Right ventricle myocardium superior (tissue), 1 donor: ENCODE results near the gene TMCC3. TPM values are rescaled to one million over a fixed set of nuclear protein-coding genes. Genes with fewer than 3 reads are reported as not detected.

Experiments used
- ATAC-seq: fragments of 200-7000 bp; cut with Tn5 transposase; one replicate; pipeline ENCODE4 v1.9.1; 2020; ENCODE audit warnings: mild to moderate bottlenecking; ENCODE audit not compliant: poor library complexity
- DNase-seq: peaks from one replicate; pipeline ENCODE4 v3.0.0-alpha.2; 2020
- intact Hi-C: fragments of 100-400 bp; cut with DNase I; formaldehyde crosslinking; loops from one replicate; pipeline ENCODE4 v1.11.2; 2022
- total RNA-seq: library from RNA; stranded (reverse); fragmentation: NEBNext Ultra II Directional; extraction: Animal tissue kit (Norgen Biotek cat#: 25700); gene quantifications from one replicate; pipeline ENCODE4 v1.2.1, GENCODE V29; 2021
- donor health status: DM: no; HTN: yes; CAD: no; lungs with severe emphysema.

TMCC3 gene
- total RNA-seq, 1 donor from 2014 or later, result 1.5 TPM

GRCh38 chr12:94641283-94641682, 9.1 kb downstream of the TMCC3 start:
- DNase-seq, result no peak
- no peak for ATAC-seq
- intact Hi-C loops, result no loop called here

DNA sequence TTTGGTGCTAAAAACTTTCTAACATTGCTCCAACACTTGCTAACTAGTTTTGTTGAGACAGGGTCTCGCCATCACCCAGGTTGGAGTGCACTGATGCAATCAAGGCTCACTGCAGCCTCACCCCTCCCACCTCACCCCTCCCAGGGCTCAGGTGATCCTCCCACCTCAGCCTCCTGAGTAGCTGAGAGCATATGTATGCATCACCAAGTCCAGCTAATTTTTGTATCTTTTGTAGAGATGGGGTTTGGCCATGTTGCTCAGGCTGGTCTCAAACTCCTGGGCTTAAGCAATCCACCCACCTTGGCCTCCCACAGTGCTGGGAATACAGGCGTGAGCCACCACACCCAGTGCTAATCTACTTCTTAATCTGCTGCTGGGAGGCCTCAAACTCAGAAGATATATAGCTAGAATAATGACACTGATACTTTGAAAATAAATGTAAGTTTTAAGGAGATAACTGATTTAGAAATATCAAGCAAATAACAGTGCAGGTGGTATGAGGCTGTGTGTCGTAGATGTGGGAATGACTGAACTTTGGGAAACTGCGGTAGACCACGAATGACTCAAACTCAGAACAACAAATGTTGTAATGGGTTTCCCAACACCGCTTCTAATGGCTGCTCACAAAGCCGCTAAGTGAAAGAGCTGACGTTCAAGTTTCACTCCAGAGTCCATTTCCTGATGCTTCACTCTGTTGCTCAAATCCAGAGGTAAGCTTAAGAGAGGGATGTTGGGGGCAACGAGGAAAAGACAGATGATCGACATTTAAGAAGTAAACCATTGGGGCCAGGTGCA, 10.0 kb downstream of the TMCC3 start:
- ATAC-seq (peak; percentile 58), DNase-seq (no peak)
- intact Hi-C loops, result no loop called here

DNA sequence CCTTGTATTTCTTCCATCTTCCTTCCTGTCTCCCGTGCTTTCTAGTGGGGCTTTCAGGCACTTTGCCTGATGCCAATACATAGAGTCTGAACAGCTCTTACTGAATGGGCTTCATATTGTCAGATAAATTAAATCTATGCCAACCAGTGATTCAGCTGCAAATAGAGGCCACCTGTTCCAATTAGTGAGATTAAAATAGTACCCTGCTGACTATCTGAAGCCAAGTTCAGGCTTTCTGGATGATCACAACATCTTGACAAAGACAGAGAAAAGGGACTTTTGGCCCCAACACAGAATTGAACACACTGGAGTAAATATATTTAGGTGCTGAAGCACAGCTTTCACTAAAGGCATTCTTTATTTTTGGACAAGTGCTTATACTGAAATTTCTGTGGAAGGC, 11.8 kb downstream of the TMCC3 start:
- intact Hi-C loops, result no loop called here

DNA sequence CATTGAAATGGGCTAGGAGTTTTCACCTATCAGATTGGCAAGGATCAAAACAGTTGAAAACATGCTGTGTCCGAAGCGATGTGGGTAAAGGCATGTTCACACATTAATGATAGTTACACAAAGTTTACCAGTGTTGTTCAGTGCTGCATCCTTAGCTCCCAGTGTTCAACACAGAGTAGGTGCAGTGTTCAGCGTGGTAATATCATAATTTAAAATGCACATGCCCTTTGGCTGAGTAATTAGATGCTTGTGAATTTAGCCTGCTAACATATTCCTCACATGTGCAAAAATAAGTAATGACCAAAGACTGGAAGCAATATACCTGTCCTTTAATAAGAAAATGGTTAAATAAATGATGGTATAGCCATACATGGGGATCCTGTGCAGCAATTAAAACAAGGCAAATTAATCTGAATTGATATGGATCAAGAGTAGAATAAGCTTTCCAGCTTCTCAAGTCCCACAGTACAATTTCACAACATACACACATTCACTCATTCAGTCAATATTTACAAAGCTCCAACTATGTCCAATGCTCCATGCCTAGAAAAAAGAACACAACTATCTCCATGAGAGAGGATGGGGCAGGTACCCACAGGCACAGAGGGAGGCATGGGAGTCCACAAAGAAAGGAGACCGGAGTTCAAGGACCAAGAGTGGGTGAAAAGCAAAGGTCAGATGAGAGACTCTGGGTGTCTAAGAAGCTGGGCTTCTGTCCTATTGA, 12.8 kb downstream of the TMCC3 start:
- intact Hi-C loops, result no loop called here
- ATAC-seq (no peak), DNase-seq (no peak)

More for the DNA sequence above, 11.8 kb downstream of the TMCC3 start:
- ATAC-seq (no peak), DNase-seq (no peak)

DNA sequence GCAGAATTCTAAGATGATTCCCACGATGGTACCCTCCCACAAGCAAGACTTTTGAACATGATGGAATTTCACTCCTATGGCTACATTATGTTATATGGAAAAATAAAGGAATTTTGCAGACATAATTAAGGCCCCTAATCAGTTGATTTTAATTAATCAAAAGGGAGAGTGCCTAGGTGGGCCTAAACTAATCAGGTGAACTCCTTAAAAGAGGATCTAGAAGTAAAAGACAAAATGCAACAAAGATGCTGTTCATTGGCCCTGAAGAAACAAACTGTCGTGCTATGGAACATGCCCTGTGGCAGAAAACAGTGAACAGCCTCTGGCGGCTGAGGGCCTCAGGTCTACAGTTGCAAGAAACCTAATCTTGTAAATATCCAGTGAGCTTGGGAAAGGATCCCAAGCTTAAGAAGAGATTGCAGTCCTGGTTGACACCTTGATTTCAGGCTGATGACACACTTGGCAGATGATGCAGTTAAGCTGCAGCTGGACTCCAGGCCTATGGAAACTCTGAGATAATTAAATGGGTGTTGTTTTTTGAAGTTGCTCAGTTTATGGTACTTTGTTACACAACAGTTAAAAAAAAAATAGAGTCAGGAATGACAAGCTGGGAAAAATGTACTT, 13.8 kb downstream of the TMCC3 start:
- ATAC-seq (no peak), DNase-seq (no peak)
- intact Hi-C loops, result no loop called here

DNA sequence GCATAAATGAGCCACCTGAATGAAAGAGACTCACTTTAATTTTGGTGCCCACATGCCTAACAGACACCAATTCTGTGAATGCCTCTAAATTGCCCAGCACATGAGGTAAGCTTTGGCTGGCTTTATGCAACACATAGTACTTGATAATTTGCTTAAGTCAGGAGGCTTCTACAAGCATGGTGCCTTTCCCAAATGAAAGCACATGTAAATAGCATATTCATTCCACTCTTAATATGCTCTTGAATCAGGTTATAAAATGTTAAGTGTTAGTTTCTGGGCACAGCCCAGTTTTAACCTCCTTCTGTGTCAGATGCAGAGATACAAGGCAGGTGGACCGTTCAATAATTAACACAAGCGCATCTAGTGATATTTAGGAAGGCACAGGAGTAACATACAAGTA, 15.6 kb downstream of the TMCC3 start:
- DNase-seq (no peak), ATAC-seq (no peak)
- intact Hi-C loops, result no loop called here

DNA sequence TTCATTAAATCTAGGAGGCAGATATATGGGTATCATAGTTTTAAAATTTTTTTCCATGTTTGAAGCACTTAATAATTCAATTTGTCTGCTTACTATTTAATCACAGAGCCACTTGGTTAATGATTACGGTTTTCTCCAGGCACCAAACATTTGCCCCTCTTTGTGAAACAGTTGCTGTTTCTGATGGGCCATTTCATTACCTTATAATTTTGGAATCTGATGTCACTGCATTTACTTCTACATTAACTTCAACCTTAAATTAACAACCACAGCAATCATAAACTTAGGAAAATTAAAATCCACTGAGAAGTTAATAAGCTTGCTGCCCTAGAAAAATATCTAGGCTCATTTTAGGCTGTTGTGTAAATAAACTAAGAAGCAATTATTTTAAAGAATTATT, 17.0 kb downstream of the TMCC3 start:
- DNase-seq (no peak), ATAC-seq (no peak)
- intact Hi-C loops, result no loop called here

GRCh38 chr12:94631058-94631457, 19.3 kb downstream of the TMCC3 start:
- ATAC-seq, result no peak
- no peak for DNase-seq
- intact Hi-C loops, result no loop called here

- ATAC-seq (no peak), DNase-seq (no peak)
- intact Hi-C loops, result no loop called here
These were observed 21.4 kb downstream of the TMCC3 start for GRCh38 chr12:94628819-94629472.

DNA sequence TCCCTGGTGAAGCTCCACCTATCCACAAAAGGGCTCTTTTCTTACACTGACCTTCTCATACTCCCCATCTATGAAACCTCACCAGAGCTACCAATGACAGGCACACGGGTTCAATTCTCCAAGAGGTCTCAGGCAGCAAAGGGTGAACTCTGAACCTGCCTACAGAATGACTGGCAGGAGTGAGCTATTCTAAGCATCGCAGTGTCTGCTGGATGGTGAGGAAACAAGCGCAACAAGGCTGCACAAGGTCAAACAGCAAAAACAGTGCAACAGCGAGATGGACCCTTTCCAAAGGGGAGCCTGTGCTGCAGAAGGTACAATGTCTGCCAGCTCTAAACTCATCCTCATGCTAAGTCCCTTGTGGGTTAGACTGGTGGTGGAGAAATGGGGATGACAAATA, 22.0 kb downstream of the TMCC3 start:
- ATAC-seq (no peak), DNase-seq (no peak)
- intact Hi-C loops, result no loop called here

- DNase-seq, result no peak
- intact Hi-C loops, result no loop called here
- ATAC-seq, result no peak
These were observed 24.8 kb downstream of the TMCC3 start for GRCh38 chr12:94625531-94625930.

GRCh38 chr12:94623161-94623920, 27.0 kb downstream of the TMCC3 start:
- ATAC-seq (no peak), DNase-seq (no peak)
- intact Hi-C loops, result no loop called here

GRCh38 chr12:94622475-94622874, 27.9 kb downstream of the TMCC3 start:
- no peak for DNase-seq
- no peak for ATAC-seq
- intact Hi-C loops, result no loop called here

DNA sequence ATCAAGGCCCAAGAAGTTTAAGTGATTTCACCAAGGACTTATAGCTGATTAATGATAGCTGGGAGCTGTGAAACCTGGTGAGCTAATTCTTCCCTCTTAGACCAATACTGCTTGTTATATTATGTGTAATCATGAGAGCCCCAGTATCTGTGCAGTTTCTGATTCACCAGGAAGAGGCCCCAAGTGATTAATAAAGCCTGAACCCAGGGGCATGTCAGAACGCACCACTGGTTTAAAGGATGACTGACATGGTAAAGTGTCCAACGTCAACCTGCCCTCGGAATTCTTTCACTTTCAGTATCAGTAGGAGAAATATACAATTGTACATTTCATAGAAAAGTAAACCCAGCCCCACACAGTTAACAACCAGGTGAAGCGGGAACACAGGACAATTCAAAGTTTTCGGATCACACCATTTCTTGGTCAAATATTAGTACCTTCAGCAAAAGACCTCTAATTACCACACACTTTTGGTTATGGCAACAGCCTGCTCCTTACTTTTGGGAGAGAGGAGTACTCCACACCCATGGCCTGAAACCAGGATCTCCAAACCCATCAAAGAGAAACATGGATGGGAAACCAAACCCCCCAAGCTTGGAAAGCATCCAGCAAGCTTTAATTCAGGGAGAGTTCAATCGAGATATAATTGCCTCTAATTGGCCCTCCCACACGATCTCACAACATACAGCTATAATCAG, 28.5 kb downstream of the TMCC3 start:
- intact Hi-C loops, result no loop called here
- ATAC-seq, result peak; percentile 38
- DNase-seq, result no peak

GRCh38 chr12:94620621-94621020, 29.7 kb downstream of the TMCC3 start:
- ATAC-seq (no peak), DNase-seq (no peak)
- intact Hi-C loops, result no loop called here

DNA sequence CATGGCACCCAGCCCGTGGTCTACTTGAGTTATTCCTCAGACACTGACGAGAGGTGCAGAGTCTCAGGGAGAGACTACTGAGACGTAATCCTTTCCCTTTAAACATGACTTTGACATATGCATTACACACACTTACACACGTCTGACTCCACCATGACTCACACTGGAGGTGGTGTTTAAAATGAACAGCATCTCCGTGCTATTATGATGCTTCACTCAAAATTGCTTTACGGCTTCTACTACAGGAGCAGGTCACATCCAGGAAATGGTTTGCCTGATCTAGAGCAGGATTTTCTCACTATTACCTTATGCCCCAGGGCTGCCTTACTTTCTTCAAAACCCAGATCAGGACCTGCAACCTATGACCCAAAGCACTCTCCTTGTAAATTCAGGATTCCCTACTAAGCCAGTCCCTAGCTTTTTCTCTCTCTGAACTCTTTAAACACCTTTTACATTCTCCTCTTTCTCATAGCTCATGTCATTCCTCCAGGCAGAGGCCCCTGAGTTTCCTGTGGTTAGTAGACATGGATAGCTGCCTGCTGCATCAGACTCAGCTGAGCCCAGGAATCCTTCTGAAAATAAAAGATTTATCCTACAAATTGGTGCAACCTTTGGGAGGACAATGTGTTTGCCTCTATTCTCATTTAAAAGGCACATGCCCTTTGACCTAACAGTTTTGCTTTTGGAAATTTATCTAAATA, 31.2 kb downstream of the TMCC3 start:
- ATAC-seq (no peak), DNase-seq (no peak)
- intact Hi-C loops, result no loop called here

DNA sequence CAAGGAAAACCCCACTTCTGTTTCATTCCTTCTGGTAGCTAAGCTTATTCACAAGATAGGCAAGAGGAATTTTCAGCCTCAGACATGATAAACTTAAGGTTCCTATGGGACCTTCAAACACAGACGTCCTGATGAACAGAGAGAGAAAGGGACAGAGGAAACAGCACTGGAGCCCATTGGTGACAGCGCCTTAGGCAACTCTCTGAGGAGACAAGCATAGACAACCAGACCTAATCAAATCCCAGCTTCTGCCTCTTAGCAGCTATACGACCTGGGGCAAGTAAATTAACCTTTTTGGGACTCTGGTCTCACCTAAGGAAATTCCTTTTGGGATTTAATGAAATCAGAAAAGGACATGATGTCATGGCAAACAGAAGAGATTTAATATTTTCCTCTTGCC, 33.3 kb downstream of the TMCC3 start:
- no peak for ATAC-seq
- intact Hi-C loops, result no loop called here
- no peak for DNase-seq
